Stimulated activated CD4-positive, alpha-beta T cell treated with anti-CD3 and anti-CD28 coated beads, Interleukin-12 subunit alpha, Interleukin-12 subunit beta, amount 100 ng/mL, for 48 hours (primary cell): Measurements from ENCODE around the gene CTNNA3.
"Not testable (repeated sequence)": the region's sequence is repeated elsewhere in the genome, so short reads cannot be mapped to it uniquely, and the experiment has no call there.

Source experiments
- DNase-seq, 3 donors: peaks; one replicate each; pipeline ENCODE4 v3.0.0-alpha.2; 2020; ENCODE audit warnings: low read depth in 2 of 3, low spot score in 1 of 3

CTNNA3 gene

GRCh38 chr10:67696029-67696428, at the start of gene CTNNA3:
CTNNA3 (minus strand) TSS chr10:67696195.
- no peak for DNase-seq

- DNase-seq, result no peak
Observed at GRCh38 chr10:67735430-67735829, 39.4 kb upstream of the CTNNA3 start.

GRCh38 chr10:67733511-67733910, 37.5 kb upstream of the CTNNA3 start:
- no peak for DNase-seq

DNA sequence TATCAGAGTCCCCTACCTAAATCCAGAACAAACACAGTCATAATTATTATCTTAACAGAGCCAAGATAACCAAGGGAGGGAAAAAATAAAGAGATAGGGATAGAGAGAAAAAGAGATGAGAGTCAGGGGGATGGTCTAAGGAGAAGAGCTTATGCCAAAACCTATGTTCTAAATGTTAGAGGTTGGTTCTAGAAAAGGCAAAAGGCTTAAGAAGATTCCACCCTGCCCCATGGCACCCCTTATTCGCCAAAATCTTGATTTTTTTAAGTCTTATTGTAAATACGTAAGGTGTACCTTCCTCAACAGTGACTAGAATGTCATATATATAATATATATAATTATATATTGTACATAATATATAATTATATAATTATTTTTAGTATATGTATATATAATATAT, 29.6 kb upstream of the CTNNA3 start:
- no peak for DNase-seq

- DNase-seq, result no peak
Observed at GRCh38 chr10:67723601-67724000, 27.6 kb upstream of the CTNNA3 start.

DNA sequence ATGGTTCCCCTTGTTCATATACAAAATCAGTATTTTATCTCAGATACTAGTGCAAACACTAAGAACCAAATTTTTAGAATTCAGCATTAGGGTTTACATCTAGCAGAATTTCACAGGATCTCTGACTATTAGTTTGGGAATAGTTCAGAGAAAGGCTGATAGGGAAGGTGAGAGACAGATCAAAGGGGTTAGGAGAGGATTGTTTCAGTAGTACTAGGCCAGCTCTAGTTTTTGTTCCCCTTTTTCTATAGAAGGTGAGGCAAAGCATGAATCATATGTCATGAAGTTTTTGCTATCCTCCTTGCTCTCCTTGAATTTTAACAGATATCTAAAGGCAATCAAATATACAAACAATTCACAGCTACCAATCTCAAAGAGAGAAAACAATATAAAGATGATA, 26.1 kb upstream of the CTNNA3 start:
- no peak for DNase-seq

DNA sequence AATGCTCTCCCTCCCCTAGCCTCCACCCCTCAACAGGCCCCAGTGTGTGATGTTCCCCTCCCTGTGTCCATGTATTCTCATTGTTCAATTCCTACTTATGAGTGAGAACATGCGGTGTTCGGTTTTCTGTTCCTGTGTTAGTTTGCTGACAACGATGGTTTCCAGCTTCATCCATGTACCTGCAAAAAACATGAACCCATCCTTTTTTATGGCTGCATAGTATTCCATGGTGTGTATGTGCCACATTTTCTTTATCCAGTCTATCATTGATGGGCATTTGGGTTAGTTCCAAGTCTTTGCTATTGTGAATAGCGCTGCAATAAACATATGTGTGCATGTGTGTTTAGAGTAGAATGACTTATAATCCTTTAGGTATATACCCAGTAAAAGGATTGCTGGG, 20.5 kb upstream of the CTNNA3 start:
- DNase-seq, result not testable (repeated sequence)

DNA sequence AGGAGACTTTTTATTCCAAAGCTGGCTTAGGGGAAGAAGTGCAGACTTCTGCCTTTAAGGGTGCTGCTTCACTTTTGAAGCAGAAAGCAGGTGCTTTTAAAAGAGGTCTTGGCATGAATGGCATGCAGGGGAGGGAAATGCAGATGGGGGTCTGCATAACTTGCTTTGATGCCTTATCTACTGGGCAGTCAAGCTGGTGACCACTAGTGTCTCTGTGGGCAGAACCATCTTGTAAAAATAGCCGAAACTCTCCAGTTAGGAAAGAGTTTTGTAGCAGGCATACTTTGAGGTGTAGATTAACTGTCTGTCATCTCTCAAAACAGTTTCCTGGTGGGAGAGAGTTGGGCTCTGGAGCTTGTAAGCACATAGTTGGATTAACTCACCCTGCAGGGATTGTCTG, 9.9 kb upstream of the CTNNA3 start:
- no peak for DNase-seq

DNA sequence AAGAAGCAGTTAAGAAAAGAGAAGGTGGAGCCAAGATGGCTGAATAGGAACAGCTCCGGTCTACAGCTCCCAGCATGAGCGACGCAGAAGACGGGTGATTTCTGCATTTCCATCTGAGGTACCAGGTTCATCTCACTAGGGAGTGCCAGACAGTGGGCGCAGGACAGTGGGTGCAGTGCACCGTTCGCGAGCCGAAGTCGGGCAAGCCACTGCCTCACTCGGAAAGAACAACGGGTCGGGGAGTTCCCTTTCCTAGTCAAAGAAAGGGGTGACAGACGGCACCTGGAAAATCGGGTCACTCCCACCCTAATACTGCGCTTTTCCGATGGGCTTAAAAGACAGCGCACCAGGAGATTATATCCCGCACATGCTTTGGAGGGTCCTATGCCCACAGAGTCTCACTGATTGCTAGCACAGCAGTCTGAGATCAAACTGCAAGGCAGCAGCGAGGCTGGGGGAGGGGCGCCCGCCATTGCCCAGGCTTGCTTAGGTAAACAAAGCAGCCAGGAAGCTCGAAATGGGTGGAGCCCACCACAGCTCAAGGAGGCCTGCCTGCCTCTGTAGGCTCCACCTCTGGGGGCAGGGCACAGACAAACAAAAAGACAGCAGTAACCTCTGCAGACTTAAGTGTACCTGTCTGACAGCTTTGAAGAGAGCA, 3.7 kb upstream of the CTNNA3 start:
- DNase-seq, result not testable (repeated sequence)

DNA sequence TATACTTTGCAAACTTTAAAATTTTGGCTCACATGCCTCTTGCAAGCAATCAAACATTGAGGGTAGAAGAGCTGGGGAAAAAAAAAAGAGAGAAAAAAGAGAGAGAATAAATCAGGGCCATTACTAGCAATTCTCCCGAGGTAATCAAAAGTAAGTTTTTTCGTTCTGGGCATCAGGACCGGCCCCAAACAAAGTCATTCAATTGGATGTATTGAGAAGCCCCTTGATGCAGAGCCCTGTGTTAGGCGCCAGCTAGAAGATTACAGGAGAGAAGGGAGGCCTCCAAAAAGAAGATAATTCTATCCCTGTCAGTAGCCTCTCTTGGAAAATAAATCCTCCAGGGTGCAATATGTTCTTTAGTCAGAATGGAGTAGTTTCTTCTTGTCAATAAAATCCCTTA, 2.2 kb upstream of the CTNNA3 start:
- no peak for DNase-seq

- DNase-seq, result peak in 1 of 3 donors; percentile 13
Observed at GRCh38 chr10:67697724-67698131, 1.7 kb upstream of the CTNNA3 start.

DNA sequence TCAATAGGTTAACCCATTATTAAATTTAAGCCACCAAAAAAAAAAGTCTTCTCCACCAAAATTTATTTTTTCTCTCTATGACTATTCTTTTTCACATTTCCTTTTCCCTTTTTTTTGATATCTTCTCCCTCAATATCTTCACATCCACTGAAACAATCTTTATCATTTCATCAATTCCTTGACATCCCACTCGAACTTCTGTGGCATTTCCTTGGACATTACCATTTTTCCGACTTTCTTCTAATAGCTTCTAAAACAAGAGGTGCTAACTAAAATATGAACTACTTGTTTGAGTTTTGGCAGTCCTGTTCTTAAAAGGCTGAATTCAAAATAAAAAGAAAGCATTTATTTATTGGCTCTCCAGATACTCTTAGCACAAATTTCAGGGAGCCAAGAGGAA, 684 bp upstream of the CTNNA3 start:
- DNase-seq, result no peak

- no peak for DNase-seq
Observed at GRCh38 chr10:67695555-67695954, 440 bp downstream of the CTNNA3 start.

DNA sequence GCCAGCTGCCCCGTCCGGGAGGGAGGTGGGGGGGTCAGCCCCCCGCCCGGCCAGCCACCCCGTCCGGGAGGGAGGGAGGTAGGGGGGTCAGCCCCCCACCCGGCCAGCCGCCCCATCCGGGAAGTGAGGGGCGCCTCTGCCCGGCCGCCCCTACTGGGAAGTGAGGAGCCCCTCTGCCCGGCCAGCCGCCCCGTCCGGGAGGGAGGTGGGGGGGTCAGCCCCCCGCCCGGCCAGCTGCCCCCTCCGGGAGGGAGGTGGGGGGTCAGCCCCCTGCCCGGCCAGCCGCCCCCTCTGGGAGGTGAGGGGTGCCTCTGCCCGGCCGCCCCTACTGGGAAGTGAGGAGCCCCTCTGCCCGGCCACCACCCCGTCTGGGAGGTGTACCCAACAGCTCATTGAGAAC, 4.1 kb downstream of the CTNNA3 start:
- not testable (repeated sequence) for DNase-seq

DNA sequence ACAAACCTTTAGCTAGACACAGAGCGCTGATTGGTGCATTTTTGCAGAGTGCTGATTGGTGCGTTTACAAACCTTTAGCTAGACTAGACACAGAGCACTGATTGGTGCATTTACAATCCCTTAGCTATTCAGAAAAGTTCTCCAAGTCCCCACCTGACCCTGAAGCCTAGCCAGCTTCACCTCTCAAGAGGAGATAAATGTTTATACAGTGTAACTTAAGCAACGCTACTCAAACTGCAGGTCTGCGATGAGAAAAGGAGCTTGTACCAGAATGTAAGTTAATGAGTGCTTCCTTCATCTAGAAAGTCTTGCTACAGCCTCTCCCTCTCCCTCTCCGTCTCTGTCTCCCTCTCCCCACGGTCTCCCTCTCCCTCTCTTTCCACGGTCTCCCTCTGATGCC, 5.5 kb downstream of the CTNNA3 start:
- not testable (repeated sequence) for DNase-seq

- DNase-seq, result not testable (repeated sequence)
Observed at GRCh38 chr10:67684140-67684539, 11.9 kb downstream of the CTNNA3 start.

GRCh38 chr10:67678335-67678974, 17.5 kb downstream of the CTNNA3 start:
- no peak for DNase-seq

- DNase-seq, result no peak
Observed at GRCh38 chr10:67676208-67676825, 19.7 kb downstream of the CTNNA3 start.

DNA sequence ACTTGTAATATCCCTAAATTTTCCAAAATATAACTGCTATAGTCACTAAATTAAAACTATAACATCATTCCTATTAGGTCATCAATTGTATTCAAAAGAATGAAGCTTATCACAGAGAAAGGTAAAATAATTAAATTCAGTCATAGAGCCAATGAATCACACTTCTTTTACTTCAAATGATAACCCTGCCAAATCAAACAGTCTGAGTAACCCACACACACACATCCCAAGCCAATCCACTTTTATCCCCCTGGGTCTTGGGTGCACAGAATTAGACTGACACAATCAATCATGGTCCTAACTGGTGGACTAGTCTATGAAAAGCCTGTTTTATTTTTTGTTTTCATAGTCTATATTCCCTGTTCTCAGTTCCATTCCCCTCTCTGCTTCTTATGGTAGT, 25.6 kb downstream of the CTNNA3 start:
- DNase-seq, result no peak

GRCh38 chr10:67669978-67670377, 26.0 kb downstream of the CTNNA3 start:
- no peak for DNase-seq

- no peak for DNase-seq
Observed at GRCh38 chr10:67668448-67668847, 27.5 kb downstream of the CTNNA3 start.

- DNase-seq, result no peak
Observed at GRCh38 chr10:67667035-67667425, 29.0 kb downstream of the CTNNA3 start.
